Measurements from ENCODE around the gene TMEM116. TPM values are rescaled to one million over a fixed set of nuclear protein-coding genes. Genes with fewer than 3 reads are reported as not detected.
"Not testable (repeated sequence)": the region's sequence is repeated elsewhere in the genome, so short reads cannot be mapped to it uniquely, and the experiment has no call there.

TMEM116 gene
- total RNA-seq, 1 experiment from 2014 or later, result 10.2 TPM

DNA sequence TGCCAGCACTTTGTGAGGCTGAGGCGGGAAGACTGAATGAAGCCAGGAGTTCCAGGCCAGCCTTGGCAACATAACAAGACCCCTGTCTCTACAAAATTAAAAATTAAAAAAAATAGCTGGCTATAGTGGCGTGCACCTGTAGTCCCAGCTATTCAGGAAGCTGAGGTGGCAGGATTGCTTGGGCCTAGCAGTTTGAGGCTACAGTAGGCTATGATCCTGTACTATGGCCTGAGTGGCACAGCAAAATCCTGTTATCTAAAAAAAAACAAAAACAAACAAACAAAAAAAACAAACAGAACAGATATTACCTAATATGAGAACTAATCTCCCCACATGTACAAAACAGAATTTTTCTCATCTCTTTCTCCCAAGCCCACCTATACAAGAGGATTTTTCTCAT, 15.7 kb downstream of the TMEM116 start:
- intact Hi-C loops (cut with micrococcal nuclease; ENCODE audit: unreplicated experiment) (no loop called here), in situ Hi-C loops (cut with HindIII; ENCODE audit: low pct_unique_long_range_greater_than_20kb, low sequenced_read_pairs) (no loop called here)
- DNase-seq (ENCODE audit: low read depth, low spot score) (no peak), ATAC-seq (no peak)
- ChIA-PET POLR2A (no interaction called here), CTCF (no interaction called here)
- Histone ChIP-seq H3K27ac (ENCODE audit: low read length) (no peak overlapping the region), H3K27me3 (ENCODE audit: control insufficient read depth, insufficient read depth, low read length) (no peaks in the 10 kb centered on the region), H3K4me3 (ENCODE audit: low read depth in 2 of 2, low read length in 2 of 2) (no peak overlapping the region), H3K4me1 (ENCODE audit: control insufficient read depth, insufficient read depth, low read length) (no peaks in the 10 kb centered on the region), H3K36me3 (ENCODE audit: control insufficient read depth, insufficient read depth, low read length) (no peaks in the 10 kb centered on the region), H3K9me3 (ENCODE audit: control insufficient read depth, insufficient read depth, low read depth, low read length) (no peaks in the 10 kb centered on the region)
- TF ChIP-seq TCF7L2 (IDR thresholded peaks at IDR 0.05; ENCODE audit: low read depth, low read length) (no peak), POLR2AphosphoS5 (IDR thresholded peaks at IDR 0.05; ENCODE audit: low read depth, low read length) (no peak), SIN3A (IDR thresholded peaks at IDR 0.05; ENCODE audit: borderline replicate concordance, insufficient read depth, low read depth, low read length) (no peak)
- TF ChIP-seq, protein P1, sequence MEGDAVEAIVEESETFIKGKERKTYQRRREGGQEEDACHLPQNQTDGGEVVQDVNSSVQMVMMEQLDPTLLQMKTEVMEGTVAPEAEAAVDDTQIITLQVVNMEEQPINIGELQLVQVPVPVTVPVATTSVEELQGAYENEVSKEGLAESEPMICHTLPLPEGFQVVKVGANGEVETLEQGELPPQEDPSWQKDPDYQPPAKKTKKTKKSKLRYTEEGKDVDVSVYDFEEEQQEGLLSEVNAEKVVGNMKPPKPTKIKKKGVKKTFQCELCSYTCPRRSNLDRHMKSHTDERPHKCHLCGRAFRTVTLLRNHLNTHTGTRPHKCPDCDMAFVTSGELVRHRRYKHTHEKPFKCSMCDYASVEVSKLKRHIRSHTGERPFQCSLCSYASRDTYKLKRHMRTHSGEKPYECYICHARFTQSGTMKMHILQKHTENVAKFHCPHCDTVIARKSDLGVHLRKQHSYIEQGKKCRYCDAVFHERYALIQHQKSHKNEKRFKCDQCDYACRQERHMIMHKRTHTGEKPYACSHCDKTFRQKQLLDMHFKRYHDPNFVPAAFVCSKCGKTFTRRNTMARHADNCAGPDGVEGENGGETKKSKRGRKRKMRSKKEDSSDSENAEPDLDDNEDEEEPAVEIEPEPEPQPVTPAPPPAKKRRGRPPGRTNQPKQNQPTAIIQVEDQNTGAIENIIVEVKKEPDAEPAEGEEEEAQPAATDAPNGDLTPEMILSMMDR (IDR thresholded peaks at IDR 0.05), result no peak
- TF ChIP-seq, protein P2, sequence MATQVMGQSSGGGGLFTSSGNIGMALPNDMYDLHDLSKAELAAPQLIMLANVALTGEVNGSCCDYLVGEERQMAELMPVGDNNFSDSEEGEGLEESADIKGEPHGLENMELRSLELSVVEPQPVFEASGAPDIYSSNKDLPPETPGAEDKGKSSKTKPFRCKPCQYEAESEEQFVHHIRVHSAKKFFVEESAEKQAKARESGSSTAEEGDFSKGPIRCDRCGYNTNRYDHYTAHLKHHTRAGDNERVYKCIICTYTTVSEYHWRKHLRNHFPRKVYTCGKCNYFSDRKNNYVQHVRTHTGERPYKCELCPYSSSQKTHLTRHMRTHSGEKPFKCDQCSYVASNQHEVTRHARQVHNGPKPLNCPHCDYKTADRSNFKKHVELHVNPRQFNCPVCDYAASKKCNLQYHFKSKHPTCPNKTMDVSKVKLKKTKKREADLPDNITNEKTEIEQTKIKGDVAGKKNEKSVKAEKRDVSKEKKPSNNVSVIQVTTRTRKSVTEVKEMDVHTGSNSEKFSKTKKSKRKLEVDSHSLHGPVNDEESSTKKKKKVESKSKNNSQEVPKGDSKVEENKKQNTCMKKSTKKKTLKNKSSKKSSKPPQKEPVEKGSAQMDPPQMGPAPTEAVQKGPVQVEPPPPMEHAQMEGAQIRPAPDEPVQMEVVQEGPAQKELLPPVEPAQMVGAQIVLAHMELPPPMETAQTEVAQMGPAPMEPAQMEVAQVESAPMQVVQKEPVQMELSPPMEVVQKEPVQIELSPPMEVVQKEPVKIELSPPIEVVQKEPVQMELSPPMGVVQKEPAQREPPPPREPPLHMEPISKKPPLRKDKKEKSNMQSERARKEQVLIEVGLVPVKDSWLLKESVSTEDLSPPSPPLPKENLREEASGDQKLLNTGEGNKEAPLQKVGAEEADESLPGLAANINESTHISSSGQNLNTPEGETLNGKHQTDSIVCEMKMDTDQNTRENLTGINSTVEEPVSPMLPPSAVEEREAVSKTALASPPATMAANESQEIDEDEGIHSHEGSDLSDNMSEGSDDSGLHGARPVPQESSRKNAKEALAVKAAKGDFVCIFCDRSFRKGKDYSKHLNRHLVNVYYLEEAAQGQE (IDR thresholded peaks at IDR 0.05; ENCODE audit: insufficient read depth in 1 of 2, low read depth in 2 of 2, low read length in 1 of 2), result no peak
- no TSS peak for BruUV-seq (replicated peaks)

DNA sequence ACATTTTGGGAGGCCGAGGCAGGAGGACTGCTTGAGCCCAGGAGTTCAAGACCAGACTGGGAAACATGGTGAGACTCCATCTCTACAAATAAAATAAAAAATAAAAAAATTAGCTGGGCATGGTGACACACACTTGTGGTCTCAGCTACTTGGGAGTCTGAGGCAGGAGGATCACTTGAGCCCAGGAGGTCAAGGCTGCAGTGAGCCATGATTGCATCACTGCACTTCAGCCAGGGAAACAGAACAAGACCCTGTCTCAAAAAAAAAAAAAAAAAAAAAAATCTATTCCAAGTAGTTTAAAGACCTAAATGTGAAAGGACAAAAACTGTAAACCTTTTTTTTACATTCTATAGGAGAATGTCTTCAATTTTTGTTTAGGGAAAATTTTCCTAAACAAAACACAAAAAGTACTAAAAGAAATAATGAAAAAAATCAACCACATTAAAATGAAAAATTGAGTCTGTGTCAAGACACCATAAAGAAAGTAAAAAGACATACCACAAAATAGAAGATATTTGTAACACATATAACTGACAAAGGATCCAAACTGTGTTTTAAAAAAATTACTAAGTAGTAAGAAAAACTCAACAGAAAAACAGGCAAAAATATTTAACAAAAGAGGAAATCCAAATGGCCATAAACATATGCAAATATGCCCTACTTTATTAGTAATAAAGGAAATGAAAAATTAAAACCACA, 17.0 kb downstream of the TMEM116 start:
- H3K4me3 ChIP-seq (ENCODE audit: low read depth in 2 of 2, low read length in 2 of 2), result no peak overlapping the region
- TF ChIP-seq SIN3A (IDR thresholded peaks at IDR 0.05; ENCODE audit: borderline replicate concordance, insufficient read depth, low read depth, low read length), result no peak
- TF ChIP-seq TCF7L2 (IDR thresholded peaks at IDR 0.05; ENCODE audit: low read depth, low read length), result no peak
- TF ChIP-seq, protein P2 (IDR thresholded peaks at IDR 0.05; ENCODE audit: insufficient read depth in 1 of 2, low read depth in 2 of 2, low read length in 1 of 2), result no peak
- TF ChIP-seq, protein P1 (IDR thresholded peaks at IDR 0.05), result no peak
- no peak for TF ChIP-seq POLR2AphosphoS5 (IDR thresholded peaks at IDR 0.05; ENCODE audit: low read depth, low read length)
- intact Hi-C loops (cut with micrococcal nuclease; ENCODE audit: unreplicated experiment) (no loop called here), in situ Hi-C loops (cut with HindIII; ENCODE audit: low pct_unique_long_range_greater_than_20kb, low sequenced_read_pairs) (no loop called here)
- no peak overlapping the region for H3K27ac ChIP-seq (ENCODE audit: low read length)
- no peak for DNase-seq (ENCODE audit: low read depth, low spot score)
- ChIA-PET POLR2A (no interaction called here), CTCF (no interaction called here)
- ATAC-seq, result no peak
- no TSS peak for BruUV-seq (replicated peaks)
- no peaks in the 10 kb centered on the region for H3K36me3 ChIP-seq (ENCODE audit: control insufficient read depth, insufficient read depth, low read length)
- no peaks in the 10 kb centered on the region for H3K9me3 ChIP-seq (ENCODE audit: control insufficient read depth, insufficient read depth, low read depth, low read length)
- H3K27me3 ChIP-seq (ENCODE audit: control insufficient read depth, insufficient read depth, low read length), result no peaks in the 10 kb centered on the region
- H3K4me1 ChIP-seq (ENCODE audit: control insufficient read depth, insufficient read depth, low read length), result no peaks in the 10 kb centered on the region

DNA sequence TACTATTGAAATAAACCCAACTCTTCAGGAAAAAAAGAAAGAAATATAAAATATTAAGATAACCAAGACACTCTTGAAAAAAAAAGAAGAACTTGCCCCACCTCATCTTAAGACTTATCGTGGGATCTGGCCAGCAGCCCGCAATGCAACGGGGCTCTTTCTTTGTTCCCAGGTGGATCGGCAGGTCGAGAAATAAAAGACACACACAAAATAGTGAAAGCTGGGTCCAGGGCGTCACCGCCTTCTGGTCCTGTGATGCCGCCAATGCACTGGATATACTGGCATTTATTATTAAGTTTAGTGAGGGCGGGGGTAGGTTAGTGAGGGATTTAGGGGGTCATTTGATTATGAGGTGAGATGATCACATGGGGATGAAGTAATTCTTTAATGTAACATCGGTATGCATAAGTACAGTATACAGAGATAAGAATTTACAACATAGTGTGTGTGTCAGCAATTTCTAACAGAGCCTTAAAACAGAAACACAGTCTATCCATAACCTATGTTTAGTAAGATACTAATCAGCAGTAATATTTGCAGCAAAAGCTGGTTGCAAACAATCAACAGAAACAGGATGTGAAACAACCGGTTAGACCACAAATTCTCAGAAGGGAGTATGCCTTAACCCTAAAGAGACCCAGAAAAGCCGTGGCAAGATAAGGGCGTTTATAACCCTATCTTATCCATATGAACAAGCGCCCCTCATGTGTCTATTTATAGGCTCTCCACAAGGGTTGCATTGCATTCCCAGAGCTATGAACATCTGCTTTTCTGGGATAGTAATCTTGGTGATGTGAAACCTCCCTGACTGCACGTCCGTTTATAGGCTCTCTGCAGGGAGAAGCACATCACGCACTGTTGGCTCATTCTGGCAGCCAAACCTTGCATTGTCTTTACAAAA, 18.5 kb downstream of the TMEM116 start:
- BruUV-seq (replicated peaks); ATAC-seq; CTCF ChIA-PET; H3K27ac ChIP-seq (ENCODE audit: low read length); POLR2A ChIA-PET; H3K4me3 ChIP-seq (ENCODE audit: low read depth in 2 of 2, low read length in 2 of 2); in situ Hi-C loops (cut with HindIII; ENCODE audit: low pct_unique_long_range_greater_than_20kb, low sequenced_read_pairs); intact Hi-C loops (cut with micrococcal nuclease; ENCODE audit: unreplicated experiment); H3K27me3 ChIP-seq (ENCODE audit: control insufficient read depth, insufficient read depth, low read length); DNase-seq (ENCODE audit: low read depth, low spot score); H3K4me1 ChIP-seq (ENCODE audit: control insufficient read depth, insufficient read depth, low read length); H3K36me3 ChIP-seq (ENCODE audit: control insufficient read depth, insufficient read depth, low read length); H3K9me3 ChIP-seq (ENCODE audit: control insufficient read depth, insufficient read depth, low read depth, low read length): not testable (repeated sequence)
